Common myeloid progenitor, CD34-positive (primary cell): ENCODE results near the gene SHISAL1.
A peak's percentile ranks its signal among the peaks of the same experiment; 100 is the strongest.

ENCODE experiments used
- CTCF ChIA-PET: fragments of 350-600 bp; sonication (Branson Sonifier 250); formaldehyde crosslinking; loops from one replicate; lab custom pipeline; 2021; ENCODE audit warnings: antibody characterized with exemption; lab: Charles Lee
- POLR2A ChIA-PET: fragments of 350-600 bp; sonication (Branson Sonifier 250); formaldehyde crosslinking; loops from one replicate; lab custom pipeline; 2021; ENCODE audit warnings: antibody characterized with exemption; lab: Charles Lee
- DNase-seq, 3 donors: peaks; one replicate each; pipeline versions ENCODE4 v3.0.0 to v3.0.0-alpha.2; 2013
- H3K27ac ChIP-seq, 2 experiments: 1 replicate in 1 of 2; 2 replicates in 1 of 2; pipeline ENCODE4 v1.7.0; 2013; ENCODE audit warnings: inconsistent platforms in 2 of 2, low read length in 2 of 2, mild to moderate bottlenecking in 2 of 2, low read depth in 1 of 2, moderate library complexity in 1 of 2; ENCODE audit not compliant: severe bottlenecking in 2 of 2, insufficient read depth in 1 of 2, poor library complexity in 1 of 2
- H3K27me3 ChIP-seq, 5 experiments: replicated peaks in 2 of 5; 1 replicate in 3 of 5; 2 replicates in 2 of 5; pipeline versions ENCODE4 v1.6.1 to v1.7.0; 2013; ENCODE audit warnings: low read length in 4 of 5, mild to moderate bottlenecking in 2 of 5, moderate library complexity in 2 of 5, inconsistent platforms in 1 of 5; ENCODE audit not compliant: insufficient read depth in 5 of 5, control insufficient read depth in 4 of 5
- H3K36me3 ChIP-seq, 4 experiments: 1 replicate in 2 of 4; 2 replicates in 2 of 4; pipeline versions ENCODE4 v1.6.1 to v1.7.0; 2013; ENCODE audit warnings: low read length in 3 of 4, control low read depth in 1 of 4, mild to moderate bottlenecking in 1 of 4; ENCODE audit not compliant: control insufficient read depth in 4 of 4, insufficient read depth in 4 of 4
- H3K4me1 ChIP-seq, 4 experiments: 1 replicate in 3 of 4; 2 replicates in 1 of 4; pipeline versions ENCODE4 v1.6.1 to v1.7.1; 2013; ENCODE audit warnings: low read length in 3 of 4, mild to moderate bottlenecking in 3 of 4, control low read depth in 1 of 4, inconsistent platforms in 1 of 4, moderate library complexity in 1 of 4; ENCODE audit not compliant: control insufficient read depth in 4 of 4, insufficient read depth in 4 of 4; ENCODE audit errors: control extremely low read depth in 1 of 4
- H3K4me3 ChIP-seq, 7 experiments: 1 replicate in 4 of 7; 2 replicates in 3 of 7; pipeline versions ENCODE4 v1.5.1 to v1.7.0; 2013; ENCODE audit warnings: mild to moderate bottlenecking in 7 of 7, low read length in 6 of 7, moderate library complexity in 6 of 7, inconsistent platforms in 2 of 7, low read depth in 2 of 7, control low read depth in 1 of 7; ENCODE audit not compliant: insufficient read depth in 4 of 7, control insufficient read depth in 1 of 7; ENCODE audit errors: extremely low read depth in 1 of 7
- H3K9me3 ChIP-seq, 5 experiments: 1 replicate in 4 of 5; 2 replicates in 1 of 5; pipeline versions ENCODE4 v1.6.1 to v1.7.1; 2013; ENCODE audit warnings: low read length in 4 of 5, mild to moderate bottlenecking in 2 of 5, inconsistent platforms in 1 of 5, low read depth in 1 of 5, moderate library complexity in 1 of 5; ENCODE audit not compliant: control insufficient read depth in 4 of 5, insufficient read depth in 2 of 5; ENCODE audit errors: control extremely low read depth in 1 of 5
- WGBS: methylation state at CpG from one replicate; pipeline ENCODE4 v1.1.5; 2013; ENCODE audit not compliant: insufficient coverage; 5-methylcytosine and 5-hydroxymethylcytosine counted together

Gene SHISAL1

DNA sequence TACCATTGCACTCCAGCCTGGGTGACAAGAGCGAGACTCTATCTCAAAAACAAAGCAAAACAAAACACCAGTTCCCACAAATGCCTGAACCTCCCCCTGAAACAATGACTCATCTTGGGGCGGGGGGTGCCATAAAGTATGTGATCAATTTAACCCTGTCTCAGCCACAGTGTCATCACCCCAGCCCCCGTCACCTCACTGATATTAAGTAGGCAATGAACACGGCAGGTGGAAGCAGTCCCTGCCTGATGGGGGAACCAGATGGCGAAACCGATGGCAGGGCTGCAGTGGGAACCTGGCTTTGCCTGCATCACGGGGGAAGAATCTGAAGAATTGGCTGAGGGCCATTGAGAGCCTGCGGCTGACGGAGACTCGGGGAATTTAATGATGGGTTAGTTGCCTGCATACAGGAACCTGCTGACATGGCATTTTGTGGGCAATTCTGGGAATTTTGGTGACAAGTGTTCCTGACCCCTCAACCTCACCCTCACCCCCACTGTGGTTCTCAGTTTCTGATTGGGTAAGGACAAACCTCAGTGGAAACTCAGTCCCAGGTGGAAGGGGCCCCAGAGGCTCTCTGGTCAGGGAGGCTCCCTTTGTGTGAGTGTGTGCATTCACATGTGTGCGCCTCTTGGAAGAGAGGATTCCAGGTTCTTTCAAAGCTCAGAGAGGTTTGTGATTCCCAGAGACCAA, 39.1 kb upstream of the SHISAL1 start:
- Histone ChIP-seq H3K9me3 (no peaks in the 10 kb centered on the region), H3K4me1 (peaks cover 0 to 14% (median 6%) of the 10 kb centered on the region in 4 experiments), H3K27me3 (peaks cover 0 to 44% (median 6%) of the 10 kb centered on the region in 5 experiments), H3K27ac (no peak overlapping the region), H3K4me3 (no peak overlapping the region), H3K36me3 (no peaks in the 10 kb centered on the region)
- 12% methylated on average over 6 of the region's 11 CpGs for WGBS
- DNase-seq: peak; percentile 82 to 95 (median 95)
- POLR2A ChIA-PET: no interaction called here
- CTCF ChIA-PET: no interaction called here

DNA sequence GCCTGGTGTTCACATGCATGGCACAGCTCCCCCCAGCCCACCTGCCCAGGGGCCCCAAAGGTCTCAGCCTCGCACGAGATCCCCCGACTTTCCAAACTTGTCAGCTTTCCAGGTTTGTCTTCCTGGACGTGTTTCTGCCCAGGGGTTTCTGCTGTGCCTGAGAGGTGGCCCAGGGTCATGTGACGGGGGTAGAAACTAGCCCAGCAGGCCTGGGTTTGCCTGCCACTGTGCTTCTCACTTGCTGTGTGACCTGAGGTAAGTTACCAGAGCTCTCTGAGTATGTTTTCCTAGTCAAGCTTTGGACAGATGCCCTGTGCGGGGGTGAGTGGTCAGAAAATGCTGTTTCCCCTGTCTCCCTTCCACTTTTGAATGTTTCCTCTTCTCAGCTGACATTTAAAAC, 38.3 kb upstream of the SHISAL1 start:
- 73% methylated on average over 6 of the region's 6 CpGs for WGBS
- H3K4me3 ChIP-seq: no peak overlapping the region
- no peaks in the 10 kb centered on the region for H3K9me3 ChIP-seq
- DNase-seq: no peak
- POLR2A ChIA-PET: no interaction called here
- H3K4me1 ChIP-seq: peaks cover 0 to 14% (median 6%) of the 10 kb centered on the region in 4 experiments
- no peak overlapping the region for H3K27ac ChIP-seq
- H3K36me3 ChIP-seq: no peaks in the 10 kb centered on the region
- peaks cover 0 to 43% (median 6%) of the 10 kb centered on the region in 5 experiments for H3K27me3 ChIP-seq
- CTCF ChIA-PET: no interaction called here

DNA sequence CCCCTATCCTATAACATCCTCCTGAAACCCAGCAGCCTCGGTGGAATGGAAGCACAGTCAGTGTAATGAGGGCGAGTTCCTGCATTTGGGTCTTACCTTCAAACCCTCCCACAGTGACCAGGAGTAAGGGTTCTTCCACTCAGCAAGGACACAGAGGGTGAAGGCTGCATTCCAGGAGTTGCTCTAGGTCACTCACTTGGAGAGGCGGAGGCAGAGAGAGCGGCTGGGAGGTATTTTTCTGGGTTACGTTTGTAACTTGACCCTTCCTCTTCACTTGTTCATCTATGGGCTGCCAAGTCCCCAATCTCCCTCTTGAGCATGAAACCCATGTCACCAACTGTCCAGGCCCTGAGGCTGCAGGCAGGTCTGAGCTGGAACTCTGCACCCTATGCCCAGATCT, 36.8 kb upstream of the SHISAL1 start:
- WGBS: 89% methylated on average over 5 of the region's 5 CpGs
- POLR2A ChIA-PET: no interaction called here

DNA sequence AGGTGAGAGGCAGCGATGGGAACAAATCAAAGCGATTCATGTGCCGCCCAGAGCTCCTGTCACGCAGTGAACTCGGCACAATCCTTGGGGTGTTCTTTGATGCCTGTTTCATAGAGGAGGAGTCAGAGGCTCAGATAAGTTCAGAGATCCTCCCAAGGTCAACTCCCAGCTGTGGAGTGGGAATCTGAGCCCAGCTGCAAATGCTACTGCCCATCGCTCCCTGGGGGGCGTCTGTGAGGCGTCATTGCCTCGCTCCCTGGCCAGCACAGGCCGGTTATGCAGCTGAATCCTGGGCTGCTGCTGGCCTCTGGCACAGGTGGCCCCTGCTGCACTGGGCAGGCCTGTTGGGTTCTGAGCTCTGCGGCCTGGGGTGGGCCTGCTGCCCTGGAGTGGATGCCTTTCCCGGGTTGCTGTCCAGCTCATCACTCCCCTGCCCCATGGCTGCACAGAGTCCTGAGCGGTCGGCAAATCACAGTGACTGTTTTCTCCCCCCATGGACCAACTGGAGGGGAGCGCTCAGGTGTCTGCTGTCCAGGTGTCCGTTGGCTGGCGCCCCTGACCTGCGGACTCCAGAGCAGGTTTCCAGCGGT, 36.3 kb upstream of the SHISAL1 start:
- no peak overlapping the region for H3K27ac ChIP-seq
- H3K36me3 ChIP-seq: no peaks in the 10 kb centered on the region
- POLR2A ChIA-PET: no interaction called here
- CTCF ChIA-PET: interaction anchor here (1.2 kb wide), 1 partner anchor 49 kb away, joined by 3 read pairs; no protein-coding TSS in a partner anchor
- DNase-seq: no peak
- no peaks in the 10 kb centered on the region for H3K9me3 ChIP-seq
- H3K27me3 ChIP-seq: peaks cover 0 to 39% (median 7%) of the 10 kb centered on the region in 5 experiments
- peaks cover 0 to 14% (median 6%) of the 10 kb centered on the region in 4 experiments for H3K4me1 ChIP-seq
- 78% methylated on average over 19 of the region's 19 CpGs for WGBS
- no peak overlapping the region for H3K4me3 ChIP-seq

More for the DNA sequence above, 36.8 kb upstream of the SHISAL1 start:
- no peaks in the 10 kb centered on the region for H3K36me3 ChIP-seq
- peaks cover 0 to 43% (median 6%) of the 10 kb centered on the region in 5 experiments for H3K27me3 ChIP-seq
- no peak for DNase-seq
- peaks cover 0 to 14% (median 6%) of the 10 kb centered on the region in 4 experiments for H3K4me1 ChIP-seq
- no peak overlapping the region for H3K27ac ChIP-seq
- H3K9me3 ChIP-seq: no peaks in the 10 kb centered on the region
- CTCF ChIA-PET: no interaction called here
- H3K4me3 ChIP-seq: no peak overlapping the region

DNA sequence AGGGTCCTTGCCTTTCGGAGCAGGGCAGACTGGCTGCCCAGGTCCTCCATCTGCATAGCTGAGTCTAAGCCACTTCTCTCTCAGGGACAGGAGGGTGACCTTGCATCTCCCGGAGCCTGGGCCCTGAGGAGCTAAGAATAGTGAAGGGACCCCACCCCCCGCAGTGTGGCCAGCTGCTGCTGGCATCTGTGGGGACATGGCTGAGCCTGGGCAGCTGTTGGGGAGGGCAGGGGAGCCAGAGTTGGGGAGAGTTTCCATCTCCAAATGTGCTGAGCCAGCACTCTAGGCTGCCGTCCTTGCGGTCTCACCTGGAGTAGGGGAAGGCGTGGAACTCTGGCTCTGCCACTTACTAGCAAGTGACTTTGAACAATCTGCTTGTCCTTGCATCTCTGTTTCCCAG, 34.8 kb upstream of the SHISAL1 start:
- Histone ChIP-seq H3K27me3 (peaks cover 0 to 31% (median 13%) of the 10 kb centered on the region in 5 experiments), H3K9me3 (no peaks in the 10 kb centered on the region), H3K27ac (no peak overlapping the region), H3K4me1 (peaks cover 0 to 12% (median 5%) of the 10 kb centered on the region in 4 experiments), H3K4me3 (no peak overlapping the region), H3K36me3 (no peaks in the 10 kb centered on the region)
- DNase-seq: no peak
- ChIA-PET POLR2A (no interaction called here), CTCF (interaction anchor here (0.6 to 1.2 kb wide), 2 partner anchors 47 to 1385 kb away, joined by 3 read pairs; no protein-coding TSS in a partner anchor)
- WGBS: 82% methylated on average over 6 of the region's 6 CpGs

DNA sequence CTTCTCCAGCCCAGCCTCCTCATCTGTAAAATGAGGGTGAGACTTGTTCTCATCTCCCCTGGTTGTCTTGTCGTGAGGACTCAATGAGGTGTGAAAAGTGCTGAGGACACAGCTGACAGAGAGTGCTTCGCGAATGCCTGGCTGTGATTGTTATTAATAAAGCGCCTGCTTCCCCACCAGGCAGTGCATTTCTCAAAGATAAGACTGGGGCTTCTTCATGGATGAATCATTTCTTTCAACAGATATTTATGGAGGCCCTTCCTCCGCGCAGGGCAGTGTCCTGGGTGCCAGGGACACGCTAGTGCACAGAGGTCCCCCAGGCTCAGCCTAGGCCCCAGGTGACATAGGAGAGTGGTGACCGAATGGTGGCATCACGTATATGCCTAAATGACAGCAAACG, 34.3 kb upstream of the SHISAL1 start:
- Histone ChIP-seq H3K4me3 (no peak overlapping the region), H3K9me3 (no peaks in the 10 kb centered on the region), H3K27me3 (peaks cover 0 to 26% (median 10%) of the 10 kb centered on the region in 5 experiments), H3K4me1 (peaks cover 0 to 8% (median 3%) of the 10 kb centered on the region in 4 experiments), H3K27ac (no peak overlapping the region), H3K36me3 (no peaks in the 10 kb centered on the region)
- 87% methylated on average over 7 of the region's 10 CpGs for WGBS
- DNase-seq: no peak
- ChIA-PET CTCF (no interaction called here), POLR2A (no interaction called here)

DNA sequence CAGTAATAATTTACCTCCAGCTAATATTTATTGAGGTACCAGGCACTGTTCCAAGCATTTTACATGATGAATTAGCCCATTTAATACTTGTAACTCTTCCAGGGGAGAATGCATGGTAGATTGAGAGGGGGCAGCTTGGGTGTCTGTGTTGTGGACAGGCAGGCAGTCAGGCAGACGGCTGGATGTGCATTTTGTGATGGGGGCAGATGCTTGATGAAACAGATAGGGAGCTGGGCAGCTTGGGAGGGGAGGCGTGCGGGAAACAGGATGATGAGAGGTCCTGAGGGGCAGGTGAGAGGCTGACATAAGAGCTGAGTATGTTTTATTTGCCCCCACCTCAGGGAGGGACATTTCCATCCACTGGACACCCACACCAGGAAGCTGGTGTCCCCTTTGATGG, 33.1 kb upstream of the SHISAL1 start:
- Histone ChIP-seq H3K27ac (no peak overlapping the region), H3K4me1 (no peaks in the 10 kb centered on the region), H3K27me3 (peaks cover 0 to 25% (median 7%) of the 10 kb centered on the region in 5 experiments), H3K4me3 (no peak overlapping the region), H3K9me3 (no peaks in the 10 kb centered on the region), H3K36me3 (no peaks in the 10 kb centered on the region)
- POLR2A ChIA-PET: no interaction called here
- no CpG with 5 or more reads among the region's 3 CpGs for WGBS
- no peak for DNase-seq
- CTCF ChIA-PET: no interaction called here
